NB4 (cell line): ENCODE data around the gene RNF17.

Experiments
- POLR2A ChIP-seq: IDR thresholded peaks from 2 replicates; pipeline ENCODE4 v1.6.1; 2011; ENCODE audit warnings: mild to moderate bottlenecking; ENCODE audit not compliant: insufficient read length; ENCODE audit errors: extremely low read depth
- TF ChIP-seq, protein P1 (sequence below): IDR thresholded peaks from one replicate; pipeline ENCODE4 v1.5.1; 2012; ENCODE audit warnings: low read depth, low read length
- TF ChIP-seq, protein P2 (sequence below): IDR thresholded peaks from 2 replicates; pipeline ENCODE4 v1.6.1; 2011; ENCODE audit warnings: low read depth, low read length

DNA sequence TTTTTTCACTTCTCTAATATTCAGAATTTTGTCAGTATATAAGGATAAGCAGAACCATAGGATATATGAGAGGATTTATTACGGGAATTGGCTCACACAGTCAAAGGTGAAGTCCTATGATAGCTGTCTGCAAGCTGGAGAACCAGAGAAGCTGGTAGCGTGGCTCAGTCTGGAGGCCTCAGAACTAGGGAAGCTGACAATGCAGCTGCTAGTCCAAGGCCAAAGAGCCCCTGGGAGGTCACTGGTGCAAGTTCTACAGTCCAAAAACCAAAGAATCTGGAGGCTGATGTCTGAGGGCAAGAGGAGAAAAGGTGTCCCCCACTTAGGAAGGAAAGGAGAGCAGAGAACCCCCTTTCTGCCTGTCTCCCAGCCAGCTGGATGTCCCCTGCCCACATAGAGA is 114.4 kb downstream of the RNF17 start:
- no peak for TF ChIP-seq POLR2A
- TF ChIP-seq, protein P1, sequence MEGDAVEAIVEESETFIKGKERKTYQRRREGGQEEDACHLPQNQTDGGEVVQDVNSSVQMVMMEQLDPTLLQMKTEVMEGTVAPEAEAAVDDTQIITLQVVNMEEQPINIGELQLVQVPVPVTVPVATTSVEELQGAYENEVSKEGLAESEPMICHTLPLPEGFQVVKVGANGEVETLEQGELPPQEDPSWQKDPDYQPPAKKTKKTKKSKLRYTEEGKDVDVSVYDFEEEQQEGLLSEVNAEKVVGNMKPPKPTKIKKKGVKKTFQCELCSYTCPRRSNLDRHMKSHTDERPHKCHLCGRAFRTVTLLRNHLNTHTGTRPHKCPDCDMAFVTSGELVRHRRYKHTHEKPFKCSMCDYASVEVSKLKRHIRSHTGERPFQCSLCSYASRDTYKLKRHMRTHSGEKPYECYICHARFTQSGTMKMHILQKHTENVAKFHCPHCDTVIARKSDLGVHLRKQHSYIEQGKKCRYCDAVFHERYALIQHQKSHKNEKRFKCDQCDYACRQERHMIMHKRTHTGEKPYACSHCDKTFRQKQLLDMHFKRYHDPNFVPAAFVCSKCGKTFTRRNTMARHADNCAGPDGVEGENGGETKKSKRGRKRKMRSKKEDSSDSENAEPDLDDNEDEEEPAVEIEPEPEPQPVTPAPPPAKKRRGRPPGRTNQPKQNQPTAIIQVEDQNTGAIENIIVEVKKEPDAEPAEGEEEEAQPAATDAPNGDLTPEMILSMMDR, result no peak
- TF ChIP-seq, protein P2, sequence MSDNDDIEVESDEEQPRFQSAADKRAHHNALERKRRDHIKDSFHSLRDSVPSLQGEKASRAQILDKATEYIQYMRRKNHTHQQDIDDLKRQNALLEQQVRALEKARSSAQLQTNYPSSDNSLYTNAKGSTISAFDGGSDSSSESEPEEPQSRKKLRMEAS, result no peak
